HEK293 (cell line): Measurements from ENCODE around the gene CREB3L1.

ENCODE experiments used
- CTCF ChIA-PET: fragments of 350-600 bp; formaldehyde crosslinking; extraction: SDS; loops from one replicate; lab custom pipeline; 2021; ENCODE audit warnings: antibody characterized with exemption; lab: Yijun Ruan, JAX
- POLR2A ChIA-PET: fragments of 300-600 bp; formaldehyde crosslinking; extraction: SDS; loops from one replicate; lab custom pipeline; 2020; ENCODE audit warnings: antibody characterized with exemption, inconsistent platforms; lab: Yijun Ruan, JAX
- H3K27ac ChIP-seq: fragments of 200-500 bp; sonication (Bioruptor generic); 2 replicates; pipeline ENCODE4 v1.5.1; 2014; ENCODE audit warnings: low read depth, low read length, control low read depth, inconsistent platforms; ENCODE audit errors: extremely low read depth
- H3K36me3 ChIP-seq, 2 experiments: fragments of 200-500 bp in 1 of 2; sonication (Bioruptor generic) in 1 of 2; 1 replicate in 1 of 2; 2 replicates in 1 of 2; pipeline ENCODE4 v1.5.1; 2014 to 2017; ENCODE audit warnings: inconsistent platforms in 2 of 2, low read length in 2 of 2; ENCODE audit not compliant: control insufficient read depth in 2 of 2, insufficient read depth in 1 of 2
- H3K4me1 ChIP-seq: fragments of 200-500 bp; sonication (Bioruptor generic); 2 replicates; pipeline ENCODE4 v1.5.1; 2014; ENCODE audit warnings: mild to moderate bottlenecking, low read length, inconsistent platforms; ENCODE audit not compliant: control insufficient read depth, insufficient read depth
- H3K4me3 ChIP-seq: 2 replicates; pipeline ENCODE4 v1.5.1; 2011; ENCODE audit warnings: low read depth, mild to moderate bottlenecking, control low read depth, low read length, moderate library complexity
- H3K9me3 ChIP-seq: fragments of 200-500 bp; sonication (Bioruptor generic); 2 replicates; pipeline ENCODE4 v1.5.1; 2014; ENCODE audit warnings: low read depth, low read length, inconsistent platforms; ENCODE audit not compliant: control insufficient read depth, insufficient read depth
- INSM2 ChIP-seq: fragments of 450-650 bp; formaldehyde crosslinking; IDR thresholded peaks from 2 replicates; pipeline ENCODE4 v1.5.1; 2016; ENCODE audit warnings: missing biosample characterization, missing genetic modification characterization
- PBX3 ChIP-seq: sonication (generic); formaldehyde crosslinking; IDR thresholded peaks from 2 replicates; pipeline ENCODE4 v1.8.1; 2022; ENCODE audit warnings: mild to moderate bottlenecking, moderate library complexity, missing genetic modification reagents
- REPIN1 ChIP-seq: fragments of 450-650 bp; formaldehyde crosslinking; IDR thresholded peaks from 2 replicates; pipeline ENCODE4 v1.5.1; 2017; ENCODE audit warnings: missing biosample characterization, missing genetic modification characterization, low read depth
- SALL2 ChIP-seq: fragments of 450-650 bp; formaldehyde crosslinking; IDR thresholded peaks from 2 replicates; pipeline ENCODE4 v1.5.0; 2017; ENCODE audit warnings: missing biosample characterization, mild to moderate bottlenecking, missing genetic modification characterization, borderline replicate concordance
- SETDB1 ChIP-seq: IDR thresholded peaks from one replicate; pipeline ENCODE4 v1.6.1; 2017; ENCODE audit warnings: mild to moderate bottlenecking, low read length, moderate library complexity, mixed read lengths; ENCODE audit not compliant: insufficient read length
- ZBTB1 ChIP-seq: fragments of 450-650 bp; formaldehyde crosslinking; IDR thresholded peaks from 2 replicates; pipeline ENCODE4 v1.5.1; 2016; ENCODE audit warnings: missing biosample characterization, missing genetic modification characterization
- ZFHX2 ChIP-seq: fragments of 450-650 bp; formaldehyde crosslinking; conservative IDR thresholded peaks from 2 replicates; pipeline ENCODE4 v1.5.1; 2016; ENCODE audit warnings: missing biosample characterization, missing genetic modification characterization
- ZNF148 ChIP-seq: fragments of 450-650 bp; formaldehyde crosslinking; IDR thresholded peaks from 2 replicates; pipeline ENCODE4 v1.5.0; 2017; ENCODE audit warnings: missing biosample characterization, missing genetic modification characterization, borderline replicate concordance
- ZNF221 ChIP-seq: fragments of 450-650 bp; formaldehyde crosslinking; IDR thresholded peaks from 2 replicates; pipeline ENCODE4 v1.5.1; 2017; ENCODE audit warnings: missing biosample characterization, missing genetic modification characterization, borderline replicate concordance
- ZNF37A ChIP-seq: fragments of 450-650 bp; IDR thresholded peaks from 2 replicates; pipeline ENCODE4 v1.5.1; 2018; ENCODE audit warnings: missing biosample characterization, missing genetic modification characterization
- ZNF449 ChIP-seq: fragments of 450-650 bp; formaldehyde crosslinking; IDR thresholded peaks from 2 replicates; pipeline ENCODE4 v1.5.1; 2017; ENCODE audit warnings: missing biosample characterization, mild to moderate bottlenecking, missing genetic modification characterization, moderate library complexity
- ZNF558 ChIP-seq: fragments of 450-650 bp; formaldehyde crosslinking; IDR thresholded peaks from 2 replicates; pipeline ENCODE4 v1.5.1; 2016; ENCODE audit warnings: missing biosample characterization, missing genetic modification characterization
- ZNF571 ChIP-seq: fragments of 450-650 bp; formaldehyde crosslinking; IDR thresholded peaks from 2 replicates; pipeline ENCODE4 v1.5.0; 2017; ENCODE audit warnings: missing biosample characterization, missing genetic modification characterization
- ZNF623 ChIP-seq: fragments of 450-650 bp; formaldehyde crosslinking; IDR thresholded peaks from 2 replicates; pipeline ENCODE4 v1.5.1; 2016; ENCODE audit warnings: missing biosample characterization, missing genetic modification characterization
- ZNF677 ChIP-seq: fragments of 450-650 bp; IDR thresholded peaks from 2 replicates; pipeline ENCODE4 v1.5.0; 2018; ENCODE audit warnings: missing biosample characterization, mild to moderate bottlenecking, missing genetic modification characterization, moderate library complexity
- ZNF692 ChIP-seq: fragments of 450-650 bp; formaldehyde crosslinking; IDR thresholded peaks from 2 replicates; pipeline ENCODE4 v1.5.1; 2016; ENCODE audit warnings: missing biosample characterization, missing genetic modification characterization
- ZNF747 ChIP-seq: fragments of 450-650 bp; formaldehyde crosslinking; IDR thresholded peaks from 2 replicates; pipeline ENCODE4 v1.5.1; 2016; ENCODE audit warnings: missing biosample characterization, missing genetic modification characterization
- TF ChIP-seq, protein P1 (sequence below): fragments of 450-650 bp; formaldehyde crosslinking; IDR thresholded peaks from 2 replicates; pipeline ENCODE4 v1.5.1; 2017; ENCODE audit warnings: missing biosample characterization, missing genetic modification characterization

CREB3L1 gene

GRCh38 chr11:46367244-46367915 is 89.9 kb downstream of the CREB3L1 start (continued):
- TF ChIP-seq ZNF148 (tag by site-specific recombination) (no peak), INSM2 (tag by site-specific recombination) (no peak), ZFHX2 (0 out of 2 replicates have a peak, but pooled peaks have one; percentile 41), PBX3 (CRISPR knock-in tag) (0 out of 2 replicates have a peak, but pooled peaks have one; percentile 26), ZNF692 (no peak), ZNF623 (tag by site-specific recombination) (no peak), ZNF747 (tag by site-specific recombination) (no peak), ZNF677 (no peak), ZNF558 (tag by site-specific recombination) (no peak), ZNF37A (no peak), REPIN1 (tag by site-specific recombination) (no peak), ZNF221 (tag by site-specific recombination) (no peak), ZNF449 (tag by site-specific recombination) (no peak), ZBTB1 (tag by site-specific recombination) (no peak), ZNF571 (no peak), SALL2 (tag by site-specific recombination) (no peak), SETDB1 (no peak)

DNA sequence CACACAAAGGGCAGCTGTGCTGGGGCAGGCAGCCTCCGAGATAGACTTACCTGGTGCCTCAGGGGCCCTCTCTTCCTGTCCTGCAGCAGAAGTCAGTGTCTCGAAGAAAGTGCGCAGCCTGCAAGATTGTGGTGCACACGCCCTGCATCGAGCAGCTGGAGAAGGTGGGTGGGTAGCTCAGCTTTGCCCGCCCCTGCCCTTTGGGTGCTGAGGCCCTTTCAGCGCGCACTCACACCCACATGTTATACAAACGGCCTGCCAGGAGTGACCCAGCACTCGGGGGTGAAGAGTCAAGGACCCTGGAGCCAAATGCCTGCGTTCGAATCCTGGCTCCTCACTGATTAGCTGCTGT is 90.4 kb downstream of the CREB3L1 start:
- TF ChIP-seq PBX3 (CRISPR knock-in tag): 0 out of 2 replicates have a peak, but pooled peaks have one; percentile 12
- TF ChIP-seq, protein P1, sequence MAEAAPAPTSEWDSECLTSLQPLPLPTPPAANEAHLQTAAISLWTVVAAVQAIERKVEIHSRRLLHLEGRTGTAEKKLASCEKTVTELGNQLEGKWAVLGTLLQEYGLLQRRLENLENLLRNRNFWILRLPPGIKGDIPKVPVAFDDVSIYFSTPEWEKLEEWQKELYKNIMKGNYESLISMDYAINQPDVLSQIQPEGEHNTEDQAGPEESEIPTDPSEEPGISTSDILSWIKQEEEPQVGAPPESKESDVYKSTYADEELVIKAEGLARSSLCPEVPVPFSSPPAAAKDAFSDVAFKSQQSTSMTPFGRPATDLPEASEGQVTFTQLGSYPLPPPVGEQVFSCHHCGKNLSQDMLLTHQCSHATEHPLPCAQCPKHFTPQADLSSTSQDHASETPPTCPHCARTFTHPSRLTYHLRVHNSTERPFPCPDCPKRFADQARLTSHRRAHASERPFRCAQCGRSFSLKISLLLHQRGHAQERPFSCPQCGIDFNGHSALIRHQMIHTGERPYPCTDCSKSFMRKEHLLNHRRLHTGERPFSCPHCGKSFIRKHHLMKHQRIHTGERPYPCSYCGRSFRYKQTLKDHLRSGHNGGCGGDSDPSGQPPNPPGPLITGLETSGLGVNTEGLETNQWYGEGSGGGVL: no peak
- Histone ChIP-seq H3K9me3 (no peaks in the 10 kb centered on the region), H3K4me1 (no peaks in the 10 kb centered on the region), H3K36me3 (peaks cover 0 to 50% of the 10 kb centered on the region in 2 experiments; a peak in 1 of 3 replicates), H3K4me3 (no peak overlapping the region), H3K27ac (no peak overlapping the region)
- CTCF ChIA-PET: interaction anchor here (0.6 to 5.6 kb wide), 20 partner anchors 9 to 1440 kb away, joined by 3 to 98 read pairs (median 3); partner anchors contain the start of genes CHRM4 and DGKZ
- POLR2A ChIA-PET: no interaction called here
